Brain microvascular endothelial cell (primary cell): ENCODE data around the gene OR51V1.

Experiments
- DNase-seq: peaks from one replicate; pipeline ENCODE4 v3.0.0-alpha.2; 2020
- H3K27ac ChIP-seq: fragments of 250-450 bp; sonication (Bioruptor Pico); 2 replicates; pipeline ENCODE4 v1.5.1; 2020; ENCODE audit warnings: mild to moderate bottlenecking, moderate library complexity
- H3K27me3 ChIP-seq: fragments of 250-450 bp; sonication (Bioruptor Pico); replicated peaks from 2 replicates; pipeline ENCODE4 v1.5.1; 2020; ENCODE audit warnings: mild to moderate bottlenecking
- H3K36me3 ChIP-seq: fragments of 250-450 bp; sonication (Bioruptor Pico); replicated peaks from 2 replicates; pipeline ENCODE4 v1.5.1; 2020; ENCODE audit warnings: mild to moderate bottlenecking
- H3K4me3 ChIP-seq: 2 replicates; pipeline ENCODE4 v1.5.1; 2011; ENCODE audit warnings: low read depth, mild to moderate bottlenecking, control low read depth, low read length, moderate library complexity
- CTCF ChIP-seq: IDR thresholded peaks from 2 replicates; pipeline ENCODE4 v1.5.1; 2011; ENCODE audit warnings: low read depth, mild to moderate bottlenecking, moderate library complexity, low read length, control low read depth, inconsistent platforms; ENCODE audit errors: missing control alignments
- in situ Hi-C: cut with HindIII; loops from 2 replicates; pipeline ENCODE4 v1.10.0; 2017; ENCODE audit warnings: low sequenced_read_pairs, low pct_ligation_motif_present

OR51V1 gene

GRCh38 chr11:5224538-5225479 lies 24.3 kb upstream of the OR51V1 start:
- Histone ChIP-seq H3K4me3 (no peak overlapping the region), H3K27ac (no peak overlapping the region), H3K27me3 (no peaks in the 10 kb centered on the region), H3K36me3 (no peaks in the 10 kb centered on the region)
- no peak for DNase-seq
- in situ Hi-C loops, result no loop called here
- TF ChIP-seq CTCF, result no peak

GRCh38 chr11:5223686-5224085 lies 23.2 kb upstream of the OR51V1 start:
- no peak for DNase-seq
- no peak for TF ChIP-seq CTCF
- Histone ChIP-seq H3K4me3 (no peak overlapping the region), H3K27me3 (no peaks in the 10 kb centered on the region), H3K36me3 (no peaks in the 10 kb centered on the region), H3K27ac (no peak overlapping the region)
- in situ Hi-C loops, result no loop called here

- H3K36me3 ChIP-seq, result no peaks in the 10 kb centered on the region
- no peak for DNase-seq
- in situ Hi-C loops, result no loop called here
- H3K27ac ChIP-seq, result no peak overlapping the region
- TF ChIP-seq CTCF, result no peak
- H3K27me3 ChIP-seq, result no peaks in the 10 kb centered on the region
- no peak overlapping the region for H3K4me3 ChIP-seq
Measured at GRCh38 chr11:5223146-5223545, 22.7 kb upstream of the OR51V1 start.

- no peak overlapping the region for H3K4me3 ChIP-seq
- H3K27ac ChIP-seq, result no peak overlapping the region
- no peak for DNase-seq
- no peaks in the 10 kb centered on the region for H3K27me3 ChIP-seq
- TF ChIP-seq CTCF, result no peak
- H3K36me3 ChIP-seq, result no peaks in the 10 kb centered on the region
- in situ Hi-C loops, result no loop called here
Measured at GRCh38 chr11:5210376-5210885, 9.9 kb upstream of the OR51V1 start.

- no peaks in the 10 kb centered on the region for H3K27me3 ChIP-seq
- in situ Hi-C loops, result no loop called here
- H3K4me3 ChIP-seq, result no peak overlapping the region
- TF ChIP-seq CTCF, result peak; percentile 62
- H3K27ac ChIP-seq, result no peak overlapping the region
- no peaks in the 10 kb centered on the region for H3K36me3 ChIP-seq
- peak; percentile 69 for DNase-seq
Measured at GRCh38 chr11:5204787-5205186, 4.3 kb upstream of the OR51V1 start.
